Hematopoietic multipotent progenitor cell treated with erythropoietin and hydrocortisone succinate and interleukin-3 and kit ligand, for 17 days (in vitro differentiated cells): ENCODE data around the gene ARHGAP24.
"Not testable (repeated sequence)": the region's sequence is repeated elsewhere in the genome, so short reads cannot be mapped to it uniquely, and the experiment has no call there.

Experiments used
- DNase-seq: peaks from one replicate; pipeline ENCODE4 v3.0.0-alpha.2; 2015; ENCODE audit warnings: low spot score

Gene ARHGAP24

DNA sequence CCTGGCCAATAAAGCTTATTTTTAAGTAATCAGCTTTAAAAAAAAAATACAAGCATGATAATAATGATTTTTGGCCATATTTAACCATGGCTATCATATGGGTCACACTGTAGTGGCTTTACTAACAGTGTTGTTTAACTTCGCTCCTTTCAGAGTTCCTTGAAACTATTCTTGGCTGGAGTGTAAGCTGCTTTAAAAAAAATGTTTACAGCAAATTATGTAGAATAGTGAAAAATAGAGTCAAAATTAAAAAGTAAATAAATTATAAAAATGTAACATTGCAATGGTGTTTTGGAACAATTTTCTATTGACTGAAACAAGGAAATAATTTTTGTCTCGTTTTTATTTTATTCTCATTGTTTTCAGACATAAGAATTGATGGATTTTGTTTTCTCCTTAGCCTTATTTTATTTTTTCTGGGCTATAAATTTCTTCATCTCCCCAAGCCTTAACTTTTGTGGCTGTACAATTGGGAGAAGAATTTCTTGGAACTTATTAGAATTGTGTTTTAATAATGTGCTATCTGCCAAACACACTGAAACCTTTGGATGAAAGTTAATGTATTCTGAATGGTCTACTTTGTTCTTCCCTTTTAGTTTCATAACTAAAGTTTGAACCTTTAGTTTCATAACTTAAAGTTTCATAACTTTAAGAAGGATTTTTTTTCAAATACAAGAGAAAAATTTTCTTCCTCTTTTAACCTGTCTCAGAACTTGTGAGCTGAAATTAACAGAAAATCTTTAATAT, 182.0 kb downstream of the ARHGAP24 start:
- DNase-seq: no peak

DNA sequence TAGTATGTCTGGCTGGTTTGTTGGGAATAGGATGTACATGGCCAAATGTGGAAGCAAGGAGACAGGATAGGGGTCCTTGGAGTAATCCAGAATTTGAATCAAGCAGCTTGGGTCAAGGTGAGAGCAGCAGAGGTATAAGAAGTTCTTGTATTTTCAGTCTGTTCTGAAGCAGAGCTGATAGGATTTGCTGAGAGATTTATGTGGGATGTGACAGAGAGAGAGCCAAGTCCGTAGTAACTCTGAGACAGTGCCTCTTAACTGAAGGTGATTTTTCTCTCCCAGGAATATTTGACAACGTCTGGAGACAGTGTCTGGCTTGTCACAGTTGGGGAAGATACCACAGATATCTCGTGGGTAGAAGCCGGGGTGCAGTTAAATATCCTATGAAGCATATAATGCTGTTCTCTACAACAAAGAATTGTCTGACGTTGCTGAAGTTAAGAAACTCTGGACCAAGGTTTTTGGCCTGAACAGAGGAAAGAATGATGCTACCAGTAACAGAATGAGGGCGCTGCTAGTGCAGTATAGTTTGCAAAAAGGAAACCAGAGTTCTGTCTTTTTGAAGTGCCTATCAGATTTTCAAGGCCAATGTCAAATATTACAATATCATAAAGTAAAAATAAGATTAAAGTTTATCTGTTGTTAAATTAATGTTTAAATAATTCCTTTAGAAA, 184.0 kb downstream of the ARHGAP24 start:
- no peak for DNase-seq

DNA sequence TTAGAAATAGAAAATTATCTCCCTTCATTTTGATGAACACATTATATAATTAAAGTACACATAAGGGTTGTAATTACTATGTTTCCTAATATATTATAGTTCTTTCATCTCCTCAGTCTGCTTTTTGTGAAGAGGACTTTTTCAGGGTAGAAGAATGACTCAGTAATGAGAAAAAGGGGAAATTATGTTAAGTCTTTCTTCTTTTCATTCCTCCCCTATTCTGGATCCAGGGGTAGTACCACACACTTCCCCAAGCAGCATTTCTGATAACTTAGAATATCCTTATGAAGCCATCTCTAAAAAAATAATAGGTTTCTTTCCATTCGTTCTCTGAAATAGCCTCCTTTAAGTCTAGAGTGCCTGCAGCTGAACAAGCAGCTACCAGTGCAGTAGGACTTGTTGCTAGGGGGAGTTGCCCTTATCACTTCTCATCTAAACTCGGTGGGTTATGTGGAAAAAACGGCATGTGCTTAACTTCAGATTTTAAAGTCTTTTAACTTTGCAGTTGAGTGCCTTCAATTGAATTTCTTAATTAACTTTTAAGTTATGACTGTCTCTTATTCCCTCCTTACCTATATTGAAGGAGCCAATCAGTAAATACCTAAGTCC, 184.8 kb downstream of the ARHGAP24 start:
- DNase-seq: no peak

DNA sequence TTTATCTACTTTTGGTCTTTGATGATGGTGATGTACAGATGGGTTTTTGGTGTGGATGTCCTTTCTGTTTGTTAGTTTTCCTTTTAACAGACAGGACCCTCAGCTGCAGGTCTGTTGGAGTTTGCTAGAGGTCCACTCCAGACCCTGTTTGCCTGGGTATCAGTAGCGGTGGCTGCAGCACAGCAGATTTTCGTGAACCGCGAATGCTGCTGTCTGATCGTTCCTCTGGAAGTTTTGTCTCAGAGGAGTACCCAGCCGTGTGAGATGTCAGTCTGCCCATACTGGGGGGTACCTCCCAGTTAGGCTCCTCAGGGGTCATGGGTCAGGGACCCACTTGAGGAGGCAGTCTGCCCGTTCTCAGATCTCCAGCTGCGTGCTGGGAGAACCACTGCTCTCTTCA, 191.7 kb downstream of the ARHGAP24 start:
- not testable (repeated sequence) for DNase-seq

DNA sequence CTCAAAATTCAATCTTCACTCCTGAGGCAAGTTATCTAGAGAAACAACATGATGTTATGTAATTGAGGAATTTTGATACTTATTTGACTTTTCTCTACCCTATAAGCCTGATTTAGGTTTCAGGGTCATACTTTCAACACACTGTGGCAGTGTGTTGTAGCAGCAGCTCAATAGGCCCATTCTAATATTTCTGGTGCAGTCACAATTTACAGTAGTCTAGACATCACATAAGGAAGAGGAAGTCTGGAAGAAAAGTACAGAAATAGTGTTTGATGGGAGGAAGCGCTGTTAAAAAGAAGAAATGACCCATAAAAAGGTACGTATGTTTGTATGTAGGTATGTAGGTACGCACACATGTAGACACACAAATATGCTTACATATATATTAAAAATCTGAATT, 194.3 kb downstream of the ARHGAP24 start:
- DNase-seq: no peak

DNA sequence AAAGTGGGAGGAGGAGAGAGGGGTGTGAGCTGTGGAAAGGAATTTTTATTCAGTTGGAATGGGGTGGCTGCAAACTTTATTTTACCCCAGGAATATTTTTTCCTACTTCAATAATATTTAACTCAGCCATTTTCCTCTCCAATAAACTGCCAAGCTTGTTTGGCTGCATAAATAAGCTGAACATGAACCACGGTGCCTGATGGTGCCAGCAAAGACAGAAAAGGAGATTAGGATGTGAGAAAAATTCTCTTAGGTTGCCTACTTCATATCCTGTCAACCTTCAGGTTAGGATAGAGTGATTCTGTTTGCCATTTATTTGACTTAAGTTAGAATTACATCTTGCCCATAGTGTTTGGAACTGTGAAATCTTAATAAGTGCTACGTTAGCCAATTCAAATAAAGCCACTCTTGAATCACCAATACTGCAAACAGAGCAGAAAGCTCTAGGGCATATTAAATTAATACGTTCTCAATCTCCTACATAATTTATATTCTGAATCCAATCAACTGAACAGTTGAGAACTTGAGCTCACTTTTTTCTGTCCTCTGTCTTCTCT, 195.1 kb downstream of the ARHGAP24 start:
- no peak for DNase-seq

DNA sequence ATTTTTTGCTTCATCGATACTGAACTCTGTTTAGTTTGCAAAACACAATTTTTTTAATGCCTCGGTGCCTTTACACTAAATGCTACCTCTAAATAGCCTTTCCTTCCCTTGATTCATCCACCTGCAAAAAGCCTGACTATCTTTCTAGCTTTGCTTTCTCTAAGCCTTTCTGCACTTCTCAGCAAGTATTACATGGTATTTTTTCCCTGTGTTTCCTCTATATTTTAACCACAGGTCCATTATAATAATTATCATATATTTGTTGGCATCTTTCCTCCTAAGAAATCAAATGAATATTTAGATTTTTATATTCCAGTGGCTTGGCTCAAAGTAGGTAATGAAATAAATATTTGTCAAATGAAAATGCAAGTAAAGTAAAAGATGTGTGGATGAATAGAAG, 196.2 kb downstream of the ARHGAP24 start:
- DNase-seq: no peak

DNA sequence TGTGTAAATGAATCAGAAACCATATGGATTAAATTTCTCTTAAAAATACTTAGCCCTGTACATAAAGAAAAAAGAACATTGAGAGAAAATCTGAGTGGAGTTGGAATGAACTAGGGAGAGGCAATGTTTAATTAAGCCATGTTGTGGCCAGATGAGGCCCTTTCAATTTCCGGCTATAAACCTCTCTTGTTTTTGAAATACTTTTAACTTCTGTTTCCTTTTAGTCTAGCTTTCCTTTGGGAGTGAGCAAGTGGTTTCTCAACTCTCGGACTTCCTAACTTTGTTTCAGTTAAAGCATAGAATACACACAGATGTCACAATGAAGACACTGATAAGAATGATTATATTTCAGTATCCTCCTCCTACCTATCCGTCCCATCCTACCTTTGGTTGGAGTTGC, 197.2 kb downstream of the ARHGAP24 start:
- DNase-seq: no peak

DNA sequence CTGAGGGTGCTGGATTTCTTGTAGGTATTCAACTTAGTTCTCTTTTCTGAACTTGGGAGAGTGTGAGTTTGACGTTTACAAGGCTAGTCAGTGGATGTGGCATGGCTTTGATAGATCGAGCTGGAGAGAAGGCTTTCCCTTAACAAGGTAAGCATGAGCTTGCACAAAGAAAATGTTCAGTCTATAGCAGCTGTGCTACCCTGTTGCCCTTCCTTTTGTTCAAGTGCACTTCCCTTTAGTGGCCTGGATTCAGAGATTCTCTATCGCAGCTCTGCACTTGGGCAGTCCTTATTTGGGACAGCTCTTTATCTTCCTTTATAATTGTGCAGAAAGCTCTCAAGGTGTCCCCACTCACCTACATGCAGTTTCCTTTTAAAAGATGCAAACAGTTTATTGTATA, 198.0 kb downstream of the ARHGAP24 start:
- DNase-seq: no peak

DNA sequence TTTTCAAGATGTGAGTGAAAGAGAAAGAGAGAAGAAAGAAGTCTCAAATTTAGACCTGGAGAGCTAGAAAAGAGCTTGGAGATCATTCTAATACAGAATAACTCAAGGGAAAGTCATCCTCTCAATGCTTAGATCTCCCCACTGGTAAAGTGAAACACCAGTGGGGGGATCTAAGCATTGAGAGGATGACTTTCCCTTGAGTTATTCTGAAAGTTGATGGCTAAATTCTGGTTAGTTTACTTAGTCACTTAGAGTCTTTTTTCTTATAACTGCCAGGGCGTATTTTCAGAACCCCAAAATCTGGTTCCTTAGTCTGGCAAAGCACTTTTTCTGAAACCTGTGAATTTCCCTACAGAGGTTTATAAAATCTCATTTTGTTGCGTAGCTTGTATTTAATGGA, 198.6 kb downstream of the ARHGAP24 start:
- DNase-seq: no peak

DNA sequence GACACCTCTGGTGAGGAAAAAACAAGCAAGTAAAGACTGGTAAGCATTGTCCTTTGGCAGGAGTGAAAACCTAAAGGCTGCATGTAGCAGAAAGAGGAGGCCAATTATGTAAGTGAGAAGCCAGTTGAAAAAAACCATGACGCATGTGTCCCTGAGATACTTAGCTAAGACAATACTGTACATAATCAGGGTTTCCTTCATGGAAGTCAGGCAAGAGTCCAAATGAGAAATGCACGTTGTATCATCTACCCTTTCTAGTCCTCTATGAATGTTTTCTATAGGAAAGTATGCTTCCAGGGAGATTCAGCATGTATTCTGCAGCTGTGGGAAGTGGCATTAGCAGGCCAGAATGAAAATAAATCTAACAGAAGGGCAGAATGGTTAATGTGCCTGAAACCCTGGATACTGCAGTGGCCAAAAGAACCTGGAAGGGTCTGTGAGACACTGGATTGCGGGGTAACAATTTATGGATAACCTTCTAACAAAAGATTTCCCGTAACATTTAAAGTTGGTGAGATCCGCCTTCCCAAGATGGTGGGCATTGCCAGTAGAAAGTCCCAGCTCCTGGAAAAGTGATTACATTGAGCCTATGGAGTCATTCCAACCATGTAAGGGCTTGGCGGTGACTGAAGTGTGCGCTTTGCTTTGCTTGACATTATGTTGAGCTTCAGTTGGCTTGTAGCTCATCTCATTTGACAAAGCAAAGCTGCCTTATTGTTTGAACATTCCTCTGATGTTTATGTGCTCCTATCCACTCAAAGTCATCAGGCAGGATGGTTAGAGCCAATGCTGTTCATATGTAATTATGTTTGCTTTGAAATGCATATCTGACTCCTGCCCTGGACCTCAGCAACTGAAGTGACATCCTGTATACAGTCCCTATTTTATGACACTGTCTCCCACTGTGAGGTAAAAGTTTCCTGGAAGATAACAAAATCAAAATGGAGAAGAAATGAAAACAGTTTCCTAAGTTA, 200.4 kb downstream of the ARHGAP24 start:
- DNase-seq: no peak

DNA sequence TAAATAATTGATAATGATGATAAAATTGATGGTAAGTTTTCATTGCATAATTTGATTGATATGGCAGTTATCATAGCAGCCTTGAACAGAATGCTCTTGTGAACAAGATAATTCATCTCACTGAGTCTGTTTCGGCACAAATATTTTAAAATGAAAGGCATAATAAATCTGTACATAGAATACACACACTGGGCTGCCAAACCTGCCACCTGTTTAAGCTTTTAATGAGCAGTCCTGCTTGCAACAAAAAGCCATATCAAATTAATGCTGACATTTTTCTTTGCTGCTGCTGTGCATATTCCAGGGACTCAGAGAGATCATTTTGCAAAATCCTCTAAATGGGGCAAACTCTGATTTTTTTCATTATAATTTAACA, 201.1 kb downstream of the ARHGAP24 start:
- DNase-seq: no peak

DNA sequence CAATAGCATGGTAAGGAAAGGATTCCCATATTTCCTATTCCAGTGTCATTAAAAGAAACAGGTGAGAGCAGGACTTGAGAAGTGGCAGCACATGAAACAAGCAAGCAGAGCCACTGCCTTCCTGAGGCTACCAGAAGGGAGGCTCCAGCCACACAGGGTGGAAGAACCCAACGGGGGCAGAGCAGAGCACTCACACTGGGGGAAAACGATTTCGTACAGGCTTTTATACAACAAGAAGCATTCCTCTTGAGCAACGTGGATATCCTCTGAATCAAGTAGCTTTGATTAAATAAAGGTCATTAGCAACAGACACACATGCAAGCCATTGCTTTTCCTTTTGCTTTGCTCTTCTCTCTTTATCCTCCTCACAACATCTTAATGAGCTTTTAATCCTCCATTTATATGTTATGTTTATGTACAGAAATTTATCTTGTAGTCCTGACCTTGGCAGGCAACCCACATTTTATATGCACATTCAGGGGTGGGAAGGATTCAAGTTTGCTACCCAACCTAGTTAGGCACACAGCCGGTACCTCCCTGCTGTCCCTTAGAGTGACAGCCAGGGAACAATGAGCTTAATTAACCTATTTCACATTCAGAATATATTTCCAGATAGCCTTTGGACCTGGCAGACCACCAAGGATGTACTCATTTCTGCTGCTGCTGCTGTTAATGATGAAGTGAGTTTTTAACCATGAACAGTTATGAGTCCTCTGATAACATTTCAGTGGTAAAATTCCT, 202.1 kb downstream of the ARHGAP24 start:
- DNase-seq: no peak

DNA sequence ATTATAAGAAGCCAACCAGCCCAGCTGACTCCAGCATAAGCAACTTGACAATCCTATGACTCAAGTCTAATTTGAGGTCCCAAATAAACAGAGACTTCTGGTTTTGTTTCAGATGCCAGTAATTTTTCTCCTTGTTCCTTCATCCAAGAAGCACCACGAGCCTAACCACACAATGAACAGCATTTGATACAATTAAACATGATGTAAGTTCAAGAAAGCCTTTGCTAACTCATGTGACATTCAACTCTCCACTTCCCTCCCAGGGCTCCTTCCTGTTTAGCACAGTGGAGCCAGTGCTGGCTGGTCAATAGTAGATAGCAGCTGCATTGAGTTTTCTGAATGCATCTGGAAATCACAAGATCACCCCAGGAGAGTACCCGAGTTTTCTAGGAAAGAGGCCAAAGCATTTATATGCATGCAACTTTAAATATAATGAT, 206.3 kb downstream of the ARHGAP24 start:
- DNase-seq: no peak

DNA sequence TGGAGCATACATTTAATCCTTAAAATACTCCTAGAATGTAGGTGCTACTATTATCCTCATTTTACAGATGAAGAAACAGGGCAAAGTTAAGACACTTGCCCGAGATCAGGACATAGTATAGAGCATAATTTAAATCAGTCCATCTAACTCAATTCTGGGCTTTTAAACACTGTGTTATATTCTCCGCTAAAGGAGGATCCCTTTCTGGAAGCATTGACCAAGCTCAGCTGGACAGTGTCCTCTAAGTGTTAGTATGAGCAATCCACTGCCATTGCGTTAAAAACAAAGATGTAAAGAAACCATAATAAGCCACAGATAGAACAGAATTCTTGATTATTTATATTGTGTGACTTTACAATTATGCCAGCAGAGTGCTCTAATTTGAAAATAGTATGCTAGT, 207.0 kb downstream of the ARHGAP24 start:
- DNase-seq: no peak

DNA sequence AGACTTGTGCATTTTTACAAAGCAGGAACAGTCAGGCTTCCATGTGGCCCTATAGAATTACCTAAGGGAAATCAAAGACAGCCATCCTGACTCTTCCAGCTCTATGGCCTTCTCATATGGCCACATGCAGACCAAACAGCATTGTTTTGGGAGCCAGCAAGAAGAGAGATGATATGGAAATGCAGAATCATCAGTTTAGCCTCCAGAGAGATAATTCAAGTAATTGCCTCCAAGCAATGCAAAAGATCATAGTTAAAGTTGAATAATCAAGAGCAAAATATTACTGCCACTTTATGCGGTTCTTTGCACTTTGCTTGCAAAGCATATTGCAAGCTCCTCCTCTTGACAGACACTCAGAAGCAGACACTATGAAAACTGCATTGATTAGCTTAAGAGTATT, 207.4 kb downstream of the ARHGAP24 start:
- DNase-seq: no peak

DNA sequence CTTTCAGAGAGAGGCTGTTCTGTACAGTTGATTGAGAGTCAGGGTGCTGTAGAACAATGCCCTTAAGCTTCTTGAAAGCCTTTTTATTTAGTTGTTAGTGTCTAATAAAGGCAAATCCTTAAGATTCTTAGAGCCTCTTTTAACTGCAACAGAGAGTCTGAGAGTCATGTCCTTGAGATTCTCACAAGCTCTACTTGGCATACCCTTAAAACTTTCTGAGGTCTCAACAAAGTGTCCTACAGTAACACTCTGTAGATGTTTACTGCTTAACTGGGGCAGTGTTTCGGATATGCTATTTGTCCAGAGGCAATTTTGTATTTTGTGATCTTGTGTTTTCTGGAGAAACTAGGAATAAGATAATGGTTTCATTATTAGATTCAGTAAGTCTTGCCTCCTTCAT, 209.7 kb downstream of the ARHGAP24 start:
- no peak for DNase-seq

DNA sequence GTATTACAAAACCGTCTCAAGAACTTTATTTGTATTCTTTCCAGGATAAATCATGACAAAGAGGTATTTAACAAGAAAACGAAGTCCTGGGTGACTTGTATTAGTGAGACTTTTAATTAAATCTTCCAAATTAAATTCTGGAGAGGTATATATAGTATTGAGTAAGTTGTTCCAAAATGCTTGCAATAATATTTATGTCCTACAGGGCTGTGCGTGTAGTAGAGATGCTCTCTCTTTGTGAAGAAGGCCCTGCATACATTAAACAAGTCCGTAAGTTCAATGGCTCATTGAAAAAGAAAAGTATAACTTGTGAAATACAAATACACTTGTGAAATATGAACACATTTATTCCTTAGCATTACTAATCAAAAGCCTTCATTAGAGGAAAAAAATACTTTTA, 211.4 kb downstream of the ARHGAP24 start:
- no peak for DNase-seq

DNA sequence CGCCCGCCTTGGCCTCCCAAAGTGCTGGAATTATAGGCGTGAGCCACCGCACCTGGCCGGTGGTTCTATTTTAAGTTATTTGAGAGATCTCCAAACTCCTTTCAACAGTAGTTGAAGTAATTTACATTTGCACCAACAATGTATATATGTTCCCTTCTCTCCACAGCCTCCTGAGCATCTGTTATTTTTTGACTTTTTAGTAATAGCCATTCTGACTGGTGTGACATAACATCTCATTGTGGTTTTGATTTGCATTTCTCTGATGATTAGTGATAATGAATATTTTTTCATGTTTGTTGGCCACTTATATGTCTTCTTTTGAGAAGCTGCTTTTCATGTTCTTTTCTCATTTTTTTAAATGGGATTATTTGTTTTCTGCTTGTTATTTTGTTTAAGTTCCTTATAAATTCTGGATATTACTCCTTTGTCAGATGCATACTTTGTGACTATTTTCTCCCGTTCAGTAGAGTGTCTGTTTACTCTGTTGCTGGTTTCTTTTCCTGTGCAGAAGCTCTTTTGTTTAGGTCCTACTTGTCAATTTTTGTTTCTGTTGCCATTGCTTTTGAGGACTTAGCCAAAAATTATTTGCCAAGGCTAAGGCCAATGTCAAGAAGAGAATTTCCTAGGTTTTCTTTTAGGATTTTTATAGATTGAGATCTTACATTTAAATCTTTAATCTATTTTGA, 213.2 kb downstream of the ARHGAP24 start:
- DNase-seq: no peak

DNA sequence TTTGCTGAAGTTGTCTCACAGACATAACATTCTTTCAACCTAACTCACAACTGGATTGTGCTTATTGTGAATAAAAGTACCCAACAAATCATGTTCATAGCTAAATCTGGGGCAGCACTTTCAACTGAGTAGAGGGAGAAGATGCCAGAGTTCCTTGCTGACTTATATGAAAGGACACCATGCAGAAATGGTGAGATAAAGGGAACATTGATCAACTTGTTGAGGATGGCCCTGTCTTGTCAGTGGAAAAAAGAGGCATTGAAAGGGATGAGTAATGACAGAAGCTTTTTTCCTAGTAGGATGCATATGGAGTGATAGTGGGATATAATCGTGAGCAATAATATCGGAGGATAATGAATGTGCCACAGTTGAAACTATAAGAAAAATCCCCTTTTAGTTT, 221.7 kb downstream of the ARHGAP24 start:
- DNase-seq: no peak

DNA sequence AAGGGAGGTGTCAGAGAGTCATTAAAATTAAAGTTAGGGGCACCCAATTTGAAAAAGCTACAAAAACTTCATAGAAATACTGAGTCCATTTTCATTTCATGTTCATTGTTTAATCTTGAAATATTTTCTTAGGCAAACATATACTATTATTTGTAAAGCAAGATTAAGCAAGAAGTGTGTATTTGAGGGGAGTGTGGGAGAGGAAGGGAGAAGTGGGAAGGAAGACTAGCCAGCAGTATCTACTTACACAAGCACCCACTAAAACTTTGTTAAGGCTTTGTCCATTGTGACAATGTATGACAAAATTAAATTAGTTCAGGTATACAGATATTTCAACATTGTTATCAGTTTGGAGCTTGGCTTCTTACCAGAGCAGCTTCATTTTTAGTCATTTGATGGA, 222.9 kb downstream of the ARHGAP24 start:
- no peak for DNase-seq
